ENCODE results near the gene GADD45A. TPM values are rescaled to one million over a fixed set of nuclear protein-coding genes. Genes with fewer than 3 reads are reported as not detected.
"Not testable (repeated sequence)": the region's sequence is repeated elsewhere in the genome, so short reads cannot be mapped to it uniquely, and the experiment has no call there.

The GADD45A gene
- total RNA-seq, 6 experiments from 2014 or later = 14.1 to 66.4 (median 43.6) TPM

DNA sequence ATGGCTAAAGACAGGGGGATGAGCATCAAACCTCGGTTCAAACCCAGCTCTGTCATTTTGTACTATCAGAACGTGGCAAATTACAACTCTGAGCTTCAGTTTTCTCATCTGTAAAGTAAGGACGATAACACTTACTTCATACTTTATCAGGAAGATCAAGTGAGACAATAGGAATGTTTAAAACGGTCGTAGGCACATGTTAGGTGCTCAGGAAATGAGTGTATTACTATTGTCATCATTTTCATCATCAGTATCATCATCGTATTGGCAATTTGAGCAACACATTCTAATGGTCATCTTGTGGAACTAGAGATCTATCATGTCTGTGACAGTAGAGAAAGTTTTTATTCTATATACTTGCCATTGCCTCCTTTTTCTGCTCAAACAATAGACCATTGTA, 22.1 kb upstream of the GADD45A start:
- Histone ChIP-seq H3K27me3 (no peaks in the 10 kb centered on the region), H3K4me1 (no peaks in the 10 kb centered on the region), H3K27ac (no peak overlapping the region), H3K4me3 (no peak overlapping the region), H3K36me3 (no peaks in the 10 kb centered on the region), H3K9me3 (no peaks in the 10 kb centered on the region)
- ATAC-seq = no peak
- intact Hi-C loops (cut with DNase I) = no loop called here
- WGBS (ENCODE audit: insufficient coverage, low coverage, low lambda C conversion rate, missing lambda C conversion rate) = 76% methylated on average over 6 of the region's 6 CpGs
- no peak for DNase-seq
- TF ChIP-seq, protein P1, sequence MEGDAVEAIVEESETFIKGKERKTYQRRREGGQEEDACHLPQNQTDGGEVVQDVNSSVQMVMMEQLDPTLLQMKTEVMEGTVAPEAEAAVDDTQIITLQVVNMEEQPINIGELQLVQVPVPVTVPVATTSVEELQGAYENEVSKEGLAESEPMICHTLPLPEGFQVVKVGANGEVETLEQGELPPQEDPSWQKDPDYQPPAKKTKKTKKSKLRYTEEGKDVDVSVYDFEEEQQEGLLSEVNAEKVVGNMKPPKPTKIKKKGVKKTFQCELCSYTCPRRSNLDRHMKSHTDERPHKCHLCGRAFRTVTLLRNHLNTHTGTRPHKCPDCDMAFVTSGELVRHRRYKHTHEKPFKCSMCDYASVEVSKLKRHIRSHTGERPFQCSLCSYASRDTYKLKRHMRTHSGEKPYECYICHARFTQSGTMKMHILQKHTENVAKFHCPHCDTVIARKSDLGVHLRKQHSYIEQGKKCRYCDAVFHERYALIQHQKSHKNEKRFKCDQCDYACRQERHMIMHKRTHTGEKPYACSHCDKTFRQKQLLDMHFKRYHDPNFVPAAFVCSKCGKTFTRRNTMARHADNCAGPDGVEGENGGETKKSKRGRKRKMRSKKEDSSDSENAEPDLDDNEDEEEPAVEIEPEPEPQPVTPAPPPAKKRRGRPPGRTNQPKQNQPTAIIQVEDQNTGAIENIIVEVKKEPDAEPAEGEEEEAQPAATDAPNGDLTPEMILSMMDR (IDR thresholded peaks at IDR 0.05) = no peak
- TF ChIP-seq POLR2A (IDR thresholded peaks at IDR 0.05) = no peak

DNA sequence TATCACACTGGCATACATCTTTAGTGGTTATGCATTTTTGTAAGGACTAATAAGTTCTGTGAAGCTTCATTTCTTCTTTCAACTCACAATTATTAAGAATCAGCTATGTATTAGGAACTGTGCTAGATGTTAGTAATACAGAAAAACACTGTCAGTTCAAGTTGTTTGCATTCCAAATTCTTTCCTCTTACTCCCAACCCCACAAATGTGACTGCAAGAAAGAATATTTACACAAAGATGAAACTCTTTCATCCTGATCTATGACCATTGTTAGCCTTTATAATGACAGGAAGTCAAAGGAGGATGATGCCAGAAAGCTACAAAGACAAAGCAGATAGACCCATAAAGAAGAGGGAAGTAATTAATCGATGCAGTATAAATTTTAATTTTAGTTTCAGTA, 21.0 kb upstream of the GADD45A start:
- Histone ChIP-seq H3K27me3 (no peaks in the 10 kb centered on the region), H3K27ac (no peak overlapping the region), H3K36me3 (no peaks in the 10 kb centered on the region), H3K9me3 (no peaks in the 10 kb centered on the region), H3K4me3 (no peak overlapping the region), H3K4me1 (no peaks in the 10 kb centered on the region)
- TF ChIP-seq, protein P1 (IDR thresholded peaks at IDR 0.05) = no peak
- no peak for TF ChIP-seq POLR2A (IDR thresholded peaks at IDR 0.05)
- intact Hi-C loops (cut with DNase I) = no loop called here
- 74% methylated on average over 1 of the region's 1 CpG for WGBS (ENCODE audit: insufficient coverage, low coverage, low lambda C conversion rate, missing lambda C conversion rate)
- ATAC-seq (no peak), DNase-seq (no peak)

DNA sequence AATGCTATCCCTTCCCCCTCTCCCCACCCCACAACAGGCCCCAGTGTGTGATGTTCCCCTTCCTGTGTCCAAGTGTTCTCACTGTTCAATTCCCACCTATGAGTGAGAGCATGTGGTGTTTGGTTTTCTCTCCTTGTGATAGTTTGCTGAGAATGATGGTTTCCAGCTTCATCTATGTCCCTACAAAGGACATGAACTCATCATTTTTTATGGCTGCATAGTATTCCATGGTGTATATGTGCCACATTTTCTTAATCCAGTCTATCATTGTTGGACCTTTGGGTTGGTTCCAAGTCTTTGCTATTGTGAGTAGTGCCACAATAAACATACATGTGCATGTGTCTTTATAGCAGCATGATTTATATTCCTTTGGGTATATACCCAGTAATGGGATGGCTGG, 19.7 kb upstream of the GADD45A start:
- H3K4me3 ChIP-seq; H3K27me3 ChIP-seq; intact Hi-C loops (cut with DNase I); DNase-seq; H3K36me3 ChIP-seq; ATAC-seq; H3K27ac ChIP-seq; H3K4me1 ChIP-seq; H3K9me3 ChIP-seq: not testable (repeated sequence)

GRCh38 chr1:67666636-67667035, 18.4 kb upstream of the GADD45A start:
- intact Hi-C loops (cut with DNase I) = no loop called here
- DNase-seq = no peak

DNA sequence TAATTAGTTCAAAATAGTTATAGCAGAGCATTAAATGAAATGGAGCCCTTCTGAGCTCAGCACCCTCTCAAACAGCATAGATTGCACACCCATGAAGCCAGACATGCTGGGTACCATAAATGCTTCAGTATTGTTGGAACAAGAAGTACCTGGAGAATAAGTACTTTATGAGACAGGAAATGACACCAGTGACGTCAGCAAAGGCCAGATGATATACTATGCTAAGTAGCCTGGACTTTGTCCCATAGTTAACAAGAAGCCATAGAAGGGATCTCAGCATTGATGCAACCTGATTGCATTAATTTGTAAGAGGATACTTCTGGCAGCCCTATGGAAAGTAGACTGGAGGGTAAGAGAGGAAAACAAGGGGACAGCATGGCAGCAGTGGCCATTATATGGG, 16.3 kb upstream of the GADD45A start:
- Histone ChIP-seq H3K27ac (no peak overlapping the region), H3K27me3 (no peaks in the 10 kb centered on the region), H3K4me3 (no peak overlapping the region), H3K9me3 (no peaks in the 10 kb centered on the region), H3K4me1 (no peaks in the 10 kb centered on the region), H3K36me3 (no peaks in the 10 kb centered on the region)
- TF ChIP-seq, protein P1 (IDR thresholded peaks at IDR 0.05) = no peak
- no peak for TF ChIP-seq POLR2A (IDR thresholded peaks at IDR 0.05)
- no peak for DNase-seq
- intact Hi-C loops (cut with DNase I) = no loop called here
- ATAC-seq = no peak
- 33% methylated on average over 1 of the region's 1 CpG for WGBS (ENCODE audit: insufficient coverage, low coverage, low lambda C conversion rate, missing lambda C conversion rate)

More at GRCh38 chr1:67666636-67667035, 18.4 kb upstream of the GADD45A start:
- Histone ChIP-seq H3K4me3 (no peak overlapping the region), H3K36me3 (no peaks in the 10 kb centered on the region), H3K4me1 (no peaks in the 10 kb centered on the region), H3K27me3 (no peaks in the 10 kb centered on the region), H3K27ac (no peak overlapping the region), H3K9me3 (no peaks in the 10 kb centered on the region)
- 88% methylated on average over 5 of the region's 5 CpGs for WGBS (ENCODE audit: insufficient coverage, low coverage, low lambda C conversion rate, missing lambda C conversion rate)
- TF ChIP-seq POLR2A (IDR thresholded peaks at IDR 0.05) = no peak
- TF ChIP-seq, protein P1 (IDR thresholded peaks at IDR 0.05) = no peak
- ATAC-seq = no peak

Measured in right lobe of liver (tissue), 6 donors.